ENCODE results near the gene PIANP. TPM values are rescaled to one million over a fixed set of nuclear protein-coding genes. Genes with fewer than 3 reads are reported as not detected.
"Not testable (repeated sequence)": the region's sequence is repeated elsewhere in the genome, so short reads cannot be mapped to it uniquely, and the experiment has no call there.

The PIANP gene
- total RNA-seq, 1 donor from 2014 or later: not detected

DNA sequence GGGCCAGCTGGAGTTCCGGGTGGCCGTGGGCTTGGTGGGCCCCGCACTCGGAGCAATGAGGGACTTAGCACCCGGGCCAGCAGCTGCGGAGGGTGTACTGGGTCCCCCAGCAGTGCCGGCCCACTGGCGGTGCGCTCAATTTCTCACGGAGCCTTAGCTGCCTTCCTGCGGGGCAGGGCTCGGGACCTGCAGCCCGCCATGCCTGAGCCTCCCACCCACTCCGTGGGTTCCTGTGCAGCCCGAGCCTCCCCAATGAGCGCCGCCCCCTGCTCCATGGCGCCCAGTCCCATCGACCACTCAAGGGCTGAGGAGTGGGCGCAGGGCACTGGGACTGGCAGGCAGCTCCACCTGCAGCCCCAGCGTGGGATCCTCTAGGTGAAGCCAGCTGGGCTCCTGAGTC, 7.7 kb upstream of the PIANP start:
- DNase-seq (ENCODE audit: extremely low read depth, low read depth, low spot score): not testable (repeated sequence)

DNA sequence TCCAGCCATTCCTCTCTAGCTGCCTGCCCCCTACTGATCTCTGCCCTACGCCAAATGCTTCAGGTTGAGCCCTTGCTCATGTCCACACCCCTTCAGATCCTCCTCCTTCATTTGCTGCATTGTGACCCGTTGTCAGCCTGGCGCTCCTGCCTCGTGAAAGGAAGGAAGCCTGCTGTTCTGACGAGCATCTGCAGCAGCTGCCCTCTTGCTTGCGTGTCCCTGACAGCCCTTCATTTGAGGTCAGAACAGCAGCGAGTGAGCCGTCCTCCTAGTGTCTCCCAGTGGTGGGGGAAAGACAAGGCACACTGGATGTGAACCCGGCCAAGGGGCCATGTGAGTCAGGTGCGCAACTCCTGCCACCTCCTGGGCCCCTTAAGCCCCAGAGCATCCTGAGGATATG, 3.0 kb upstream of the PIANP start:
- DNase-seq (ENCODE audit: extremely low read depth, low read depth, low spot score): no peak

DNA sequence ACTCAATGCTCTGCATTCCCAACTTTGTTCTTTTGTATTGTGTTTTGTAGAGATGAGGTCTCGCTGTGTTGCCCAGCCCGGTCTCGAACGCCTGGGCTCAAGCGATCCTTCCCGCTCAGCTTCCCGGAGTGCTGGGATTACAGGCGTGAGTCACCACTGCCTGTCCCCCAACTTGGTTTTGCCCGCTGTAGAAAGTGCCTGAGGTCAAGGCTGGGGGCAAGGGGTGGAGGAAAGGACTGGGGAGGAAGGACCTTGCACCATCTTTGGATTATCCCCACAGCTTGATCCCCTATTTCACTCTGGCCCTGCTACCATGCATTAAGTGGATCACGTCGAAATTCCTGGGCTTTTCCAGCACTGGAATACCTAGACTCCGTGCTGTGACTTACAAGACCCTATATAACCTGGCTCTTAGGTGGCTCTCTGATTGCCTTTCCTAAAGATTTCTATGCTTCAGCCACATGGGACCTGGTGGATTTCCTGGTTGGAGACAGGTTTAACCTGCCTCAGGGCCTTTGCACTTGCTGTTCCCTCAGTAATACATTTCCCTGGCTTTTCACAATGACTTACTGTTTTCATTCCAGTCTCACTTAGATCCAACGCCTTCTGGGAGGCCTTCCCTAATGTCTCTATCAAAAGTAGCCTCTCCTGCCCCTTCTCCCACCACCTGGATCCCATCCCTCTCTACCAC, 608 bp upstream of the PIANP start:
- no peak for DNase-seq (ENCODE audit: extremely low read depth, low read depth, low spot score)

DNA sequence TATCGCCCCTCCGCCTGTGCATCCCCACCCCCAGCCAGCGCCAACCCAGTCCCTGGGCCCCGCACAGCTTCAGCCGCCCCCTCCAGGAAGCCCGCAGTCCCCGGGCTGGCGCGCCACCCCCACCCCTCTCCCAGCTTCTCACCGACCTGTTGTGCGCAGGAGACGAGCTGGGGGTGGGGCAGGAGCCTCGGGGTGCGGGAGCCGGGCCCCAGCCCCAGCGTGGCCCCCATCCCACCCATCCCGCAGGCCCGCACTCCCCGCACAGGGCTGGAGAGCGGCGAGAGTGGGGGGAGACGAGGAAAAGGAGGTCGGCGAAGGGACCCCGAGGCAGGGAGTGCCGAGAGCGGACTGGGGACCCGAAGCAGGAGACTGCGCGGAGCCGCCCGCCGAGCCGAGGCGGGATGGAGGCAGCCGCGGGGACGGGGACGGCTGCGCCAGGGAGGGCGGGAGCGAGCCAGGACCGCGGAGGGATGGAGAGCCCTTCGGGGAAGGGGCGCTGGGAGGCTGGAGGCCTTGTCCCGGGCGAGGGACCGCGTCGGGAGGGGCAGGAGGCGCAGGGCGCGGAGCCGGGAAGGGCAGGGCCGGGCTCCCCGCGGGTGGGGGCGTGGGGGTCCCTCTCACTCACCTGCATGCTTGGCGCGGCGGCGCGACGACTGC, 498 bp downstream of the PIANP start:
- DNase-seq (ENCODE audit: extremely low read depth, low read depth, low spot score): no peak

- no peak for DNase-seq (ENCODE audit: extremely low read depth, low read depth, low spot score)
These were observed 1.2 kb downstream of the PIANP start for GRCh38 chr12:6699259-6699988.

DNA sequence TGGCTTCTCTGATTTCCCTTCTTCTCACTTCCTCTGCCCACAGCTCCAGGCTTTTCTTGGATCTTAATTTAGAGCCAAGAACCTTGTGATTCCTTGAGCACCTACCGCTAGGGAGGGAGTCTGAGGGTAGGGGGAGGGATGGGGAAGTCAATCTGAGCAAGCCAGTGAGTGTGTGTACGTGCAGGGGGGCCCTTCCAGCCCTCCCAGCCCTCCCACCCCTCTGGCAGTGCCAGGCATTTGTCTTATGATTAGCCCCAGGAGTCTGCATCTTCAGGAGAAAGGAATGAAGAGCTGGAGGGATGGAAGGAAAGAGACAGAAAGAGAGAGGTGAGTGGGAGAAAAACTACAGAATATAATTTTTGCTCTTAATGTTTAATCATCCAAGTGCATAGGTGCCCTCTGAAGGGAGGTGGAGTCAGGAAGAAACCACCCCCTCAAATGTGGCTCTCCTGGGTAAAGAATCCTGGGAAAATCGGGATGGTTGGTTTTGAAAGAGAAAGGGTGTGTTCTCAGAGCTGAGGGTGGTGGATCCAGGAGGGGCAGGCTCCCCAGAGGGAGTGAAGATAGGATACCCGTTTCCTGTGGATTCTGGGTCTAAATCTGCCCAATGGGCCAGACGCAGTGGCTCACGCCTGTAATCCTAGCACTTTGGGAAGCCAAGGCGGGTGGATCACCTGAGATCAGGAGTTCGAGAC, 2.1 kb downstream of the PIANP start:
- DNase-seq (ENCODE audit: extremely low read depth, low read depth, low spot score): no peak

DNA sequence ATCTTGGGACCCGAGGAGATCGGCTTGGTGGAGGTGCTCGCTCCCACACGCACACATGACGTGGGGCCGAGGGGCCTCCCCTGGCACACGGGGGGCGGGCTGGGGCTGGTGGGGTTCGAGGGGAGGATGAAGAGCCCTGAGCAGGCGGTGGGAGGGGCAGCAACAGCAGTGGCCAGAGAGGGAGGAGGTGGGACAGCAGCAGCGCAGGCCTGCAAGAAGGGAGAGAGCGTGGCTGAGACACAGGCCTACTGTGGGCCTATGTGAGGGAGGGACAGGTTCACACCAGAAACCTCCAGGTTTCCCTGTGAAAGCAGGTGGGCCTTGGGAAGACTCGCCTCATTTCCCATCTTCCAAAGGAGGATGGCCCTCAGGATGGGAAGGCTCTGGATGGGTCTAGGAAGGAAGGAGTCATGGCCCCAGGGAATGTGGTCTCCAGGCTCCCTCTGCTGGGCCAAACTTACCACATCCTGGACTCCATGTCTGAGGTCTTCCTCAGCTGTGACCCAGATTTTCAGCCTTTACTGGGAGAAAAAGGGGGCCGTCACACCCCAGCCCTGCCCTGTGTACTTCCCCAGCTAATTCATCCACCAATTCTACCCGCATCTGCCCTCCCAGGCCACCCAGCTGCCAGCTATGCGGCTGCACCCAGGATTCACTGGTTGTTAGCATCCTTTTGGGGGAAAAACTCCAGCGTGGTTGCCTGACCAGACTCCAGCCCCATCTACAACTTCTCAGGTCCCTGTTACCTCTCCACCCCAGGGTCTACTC, 2.8 kb downstream of the PIANP start:
- no peak for DNase-seq (ENCODE audit: extremely low read depth, low read depth, low spot score)

GRCh38 chr12:6696690-6697583, 3.7 kb downstream of the PIANP start:
- DNase-seq (ENCODE audit: extremely low read depth, low read depth, low spot score): no peak

DNA sequence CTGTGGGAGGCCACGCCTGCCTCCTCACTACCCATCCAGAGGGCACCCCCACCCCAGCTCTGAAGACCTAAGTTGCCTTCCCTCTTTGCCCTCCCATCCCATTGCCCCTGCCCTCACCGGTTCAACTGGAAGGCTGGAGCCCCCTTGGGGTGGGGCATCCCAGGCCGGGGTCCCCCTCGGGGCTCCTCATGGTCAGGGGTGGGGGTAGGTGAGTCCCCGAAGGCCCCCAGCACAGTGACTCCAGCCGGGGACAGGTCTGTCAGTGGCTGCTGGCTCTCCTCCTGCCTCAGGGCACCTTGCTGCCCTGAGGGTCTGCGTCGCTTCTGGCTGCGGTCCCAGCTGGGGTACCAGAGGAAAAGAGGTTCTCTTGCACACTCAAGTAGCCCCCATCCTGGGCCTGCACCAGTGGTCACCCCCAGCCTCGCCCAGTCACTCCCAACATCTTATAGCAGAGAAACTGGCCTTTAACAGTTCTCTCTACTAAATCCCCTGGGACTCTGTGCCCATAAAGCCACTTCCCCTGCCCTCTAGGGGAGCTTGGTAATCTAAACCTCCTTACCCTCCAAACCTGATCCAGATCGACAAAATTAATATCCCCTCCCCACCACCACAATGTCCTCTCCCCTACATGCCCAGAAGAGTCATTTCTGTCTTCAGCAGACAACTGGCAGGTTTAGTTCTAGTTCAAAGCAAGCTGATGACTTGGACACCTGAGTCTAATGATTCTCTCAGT, 5.1 kb downstream of the PIANP start:
- no peak for DNase-seq (ENCODE audit: extremely low read depth, low read depth, low spot score)

- no peak for DNase-seq (ENCODE audit: extremely low read depth, low read depth, low spot score)
These were observed 5.9 kb downstream of the PIANP start for GRCh38 chr12:6694701-6695100.

GRCh38 chr12:6693832-6694355, 6.7 kb downstream of the PIANP start:
- DNase-seq (ENCODE audit: extremely low read depth, low read depth, low spot score): no peak

- DNase-seq (ENCODE audit: extremely low read depth, low read depth, low spot score): no peak
These were observed 7.7 kb downstream of the PIANP start for GRCh38 chr12:6692888-6693287.

- DNase-seq (ENCODE audit: extremely low read depth, low read depth, low spot score): no peak
These were observed 9.1 kb downstream of the PIANP start for GRCh38 chr12:6691473-6691872.

DNA sequence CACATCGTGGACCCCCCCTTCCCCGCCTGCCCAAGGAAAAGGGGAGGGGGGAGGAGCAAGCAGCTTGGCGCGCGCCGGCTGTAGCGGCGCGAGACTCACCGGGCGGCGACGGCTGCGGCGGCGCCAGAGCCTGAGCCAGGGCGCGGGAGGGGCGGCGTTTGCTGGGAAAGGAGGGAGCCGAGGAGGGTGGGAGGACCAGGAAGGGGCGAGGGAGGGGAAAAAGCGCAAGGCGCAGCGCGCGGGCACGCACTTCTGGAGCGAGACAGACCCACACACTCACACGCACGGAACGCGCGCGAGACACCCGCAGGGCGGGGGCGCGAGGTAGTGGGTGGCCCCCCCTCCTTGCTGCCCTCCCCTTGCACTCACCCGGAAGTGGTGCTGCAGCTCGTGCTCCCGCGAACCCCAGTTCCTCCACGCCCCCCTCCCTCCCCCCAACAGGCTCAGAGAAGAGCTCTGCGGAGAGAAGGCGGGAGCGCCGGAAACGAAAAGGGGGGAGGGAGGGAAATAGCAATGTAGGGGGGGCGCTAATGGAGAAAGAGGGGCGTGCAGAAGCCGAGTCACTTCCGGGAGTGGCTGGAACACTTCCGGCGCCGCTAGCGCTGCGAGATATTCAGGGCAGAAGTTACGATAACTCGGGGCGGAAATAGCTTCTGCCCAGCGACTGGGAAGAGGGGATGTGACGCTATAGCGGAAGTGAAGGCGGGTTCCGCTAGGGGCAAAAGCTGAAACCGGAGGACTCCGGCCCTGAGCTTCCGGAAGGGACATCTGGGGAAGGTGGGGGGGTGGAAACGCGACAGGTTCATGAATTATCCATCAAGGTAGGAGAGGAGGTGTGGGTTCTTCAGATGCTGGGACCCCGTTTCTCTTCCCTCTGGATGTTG, 11.4 kb downstream of the PIANP start, which contains the start of gene ZNF384:
ZNF384 (minus strand) TSS at position 377 of the 884 bp plus-strand sequence. CDS start 9,855 bp downstream, outside the sequence.
- peak; percentile 92 for DNase-seq (ENCODE audit: extremely low read depth, low read depth, low spot score)

DNA sequence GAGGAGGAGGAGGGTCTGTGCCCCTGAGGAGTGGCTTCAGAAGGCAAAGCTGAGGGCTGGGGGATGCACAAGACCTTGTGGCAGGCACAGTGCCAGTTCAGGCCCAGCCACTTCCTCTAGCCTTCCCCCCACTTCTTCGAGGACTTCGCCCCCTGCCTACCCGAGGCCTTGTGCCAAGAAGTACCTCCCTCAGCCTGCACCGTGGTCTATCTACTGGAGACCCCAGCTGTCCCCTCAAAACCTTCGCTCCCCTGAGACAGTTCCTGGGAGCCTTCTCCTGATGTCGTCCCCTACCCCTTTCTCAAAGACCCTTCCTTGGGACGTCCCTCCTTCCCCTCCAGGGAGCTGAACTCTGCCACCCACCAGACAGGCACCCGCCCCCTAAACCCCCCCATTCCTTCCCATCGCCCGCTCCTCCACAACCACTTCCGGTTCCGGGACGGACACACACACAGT, 12.0 kb downstream of the PIANP start:
- DNase-seq (ENCODE audit: extremely low read depth, low read depth, low spot score): no peak

GRCh38 chr12:6685814-6686213, 14.8 kb downstream of the PIANP start:
- DNase-seq (ENCODE audit: extremely low read depth, low read depth, low spot score): no peak

- no peak for DNase-seq (ENCODE audit: extremely low read depth, low read depth, low spot score)
These were observed 16.0 kb downstream of the PIANP start for GRCh38 chr12:6684609-6685008.

Measured in glomerular endothelial cell (primary cell).